IMR-90 (cell line): ENCODE results near the gene TCOF1. TPM values are rescaled to one million over a fixed set of nuclear protein-coding genes. Genes with fewer than 3 reads are reported as not detected.

Experiments used
- ATAC-seq: fragments of 200-7000 bp; cut with Tn5 transposase; 2 replicates; pipeline ENCODE4 v1.9.1; 2020; ENCODE audit warnings: low read depth, mild to moderate bottlenecking, moderate library complexity
- BruUV-seq: library from RNA; stranded (reverse); fragments of 400-500 nt; replicated peaks from 2 replicates; lab custom pipeline; 2021; lab: Mats Ljungman, UMichigan
- CTCF ChIA-PET: fragments of 300-600 bp; formaldehyde crosslinking; extraction: SDS; loops from one replicate; lab custom pipeline; 2021; ENCODE audit warnings: antibody characterized with exemption; lab: Yijun Ruan, JAX
- POLR2A ChIA-PET: fragments of 300-600 bp; sonication (Branson Sonifier 250); formaldehyde crosslinking; loops from one replicate; lab custom pipeline; 2022; ENCODE audit warnings: antibody characterized with exemption; ENCODE audit not compliant: unreplicated experiment; lab: Charles Lee
- DNase-seq: peaks from one replicate; pipeline ENCODE4 v3.0.0; 2013
- H2AFZ ChIP-seq: replicated peaks from 2 replicates; pipeline ENCODE3; 2013; ENCODE audit warnings: low read length, mild to moderate bottlenecking; ENCODE audit not compliant: poor library complexity
- H2AK5ac ChIP-seq: 2 replicates; pipeline ENCODE4 v1.6.1; 2013; ENCODE audit warnings: low read depth, low read length, inconsistent platforms
- H2AK9ac ChIP-seq: replicated peaks from 2 replicates; pipeline ENCODE3; 2013; ENCODE audit warnings: mild to moderate bottlenecking, low read depth, low read length, moderate library complexity; ENCODE audit not compliant: poor library complexity
- H2BK120ac ChIP-seq: 2 replicates; pipeline ENCODE4 v1.6.1; 2013; ENCODE audit warnings: low read depth, low read length, inconsistent platforms
- H2BK15ac ChIP-seq: 3 replicates; pipeline ENCODE4 v1.6.1; 2013; ENCODE audit warnings: low read depth, low read length, inconsistent platforms
- H2BK20ac ChIP-seq: 2 replicates; pipeline ENCODE4 v1.6.1; 2013; ENCODE audit warnings: low read depth, mild to moderate bottlenecking, inconsistent platforms, low read length, moderate library complexity
- H2BK5ac ChIP-seq: 2 replicates; pipeline ENCODE4 v1.6.1; 2013; ENCODE audit warnings: mild to moderate bottlenecking, low read depth, low read length, inconsistent platforms; ENCODE audit not compliant: poor library complexity, severe bottlenecking
- H3K14ac ChIP-seq: replicated peaks from 2 replicates; pipeline ENCODE4 v1.6.1; 2013; ENCODE audit warnings: low read depth, low read length, inconsistent platforms
- H3K18ac ChIP-seq: 2 replicates; pipeline ENCODE4 v1.6.1; 2013; ENCODE audit warnings: low read depth, low read length, control low read depth
- H3K23ac ChIP-seq: 2 replicates; pipeline ENCODE4 v1.6.1; 2013; ENCODE audit warnings: low read depth, low read length, inconsistent platforms
- H3K27ac ChIP-seq: 2 replicates; pipeline ENCODE4 v1.5.1; 2013; ENCODE audit warnings: mild to moderate bottlenecking, control low read depth, low read length; ENCODE audit not compliant: insufficient read depth
- H3K27me3 ChIP-seq: 2 replicates; pipeline ENCODE4 v1.6.1; 2013; ENCODE audit warnings: low read length; ENCODE audit not compliant: control insufficient read depth, insufficient read depth
- H3K36me3 ChIP-seq: 2 replicates; pipeline ENCODE4 v1.6.1; 2013; ENCODE audit warnings: low read length, mixed read lengths; ENCODE audit not compliant: control insufficient read depth, insufficient read depth
- H3K4ac ChIP-seq: 2 replicates; pipeline ENCODE4 v1.6.1; 2013; ENCODE audit warnings: low read depth, low read length, inconsistent platforms
- H3K4me1 ChIP-seq: 2 replicates; pipeline ENCODE4 v1.6.1; 2013; ENCODE audit warnings: low read length, mixed read lengths; ENCODE audit not compliant: control insufficient read depth, insufficient read depth
- H3K4me2 ChIP-seq: 2 replicates; pipeline ENCODE4 v1.6.1; 2013; ENCODE audit warnings: low read depth, mild to moderate bottlenecking, control low read depth, low read length, moderate library complexity
- H3K4me3 ChIP-seq: 2 replicates; pipeline ENCODE4 v1.5.1; 2013; ENCODE audit warnings: low read depth, mild to moderate bottlenecking, control low read depth, low read length, moderate library complexity; ENCODE audit not compliant: insufficient read depth
- H3K56ac ChIP-seq: 2 replicates; pipeline ENCODE4 v1.6.1; 2013; ENCODE audit warnings: low read length, inconsistent platforms; ENCODE audit not compliant: insufficient read depth; ENCODE audit errors: extremely low read depth
- H3K79me1 ChIP-seq, 2 experiments: 2 replicates each; pipeline ENCODE4 v1.6.1; 2013; ENCODE audit warnings: low read length in 2 of 2, inconsistent platforms in 1 of 2, low read depth in 1 of 2
- H3K9ac ChIP-seq: 2 replicates; pipeline ENCODE4 v1.6.1; 2013; ENCODE audit warnings: low read depth, low read length, control low read depth
- H3K9me1 ChIP-seq: 2 replicates; pipeline ENCODE4 v1.6.1; 2013; ENCODE audit warnings: low read length, inconsistent platforms; ENCODE audit not compliant: insufficient read depth
- H3K9me3 ChIP-seq: 2 replicates; pipeline ENCODE4 v1.6.1; 2013; ENCODE audit warnings: low read length; ENCODE audit not compliant: control insufficient read depth, insufficient read depth
- H4K20me1 ChIP-seq: 2 replicates; pipeline ENCODE4 v1.6.1; 2013; ENCODE audit warnings: low read length, inconsistent platforms; ENCODE audit not compliant: insufficient read depth
- H4K5ac ChIP-seq: 2 replicates; pipeline ENCODE4 v1.6.1; 2013; ENCODE audit warnings: mild to moderate bottlenecking, low read depth, low read length, control low read depth
- H4K8ac ChIP-seq, 2 experiments: 2 replicates each; pipeline ENCODE4 v1.6.1; 2013; ENCODE audit warnings: low read depth in 2 of 2, low read length in 2 of 2, control low read depth in 1 of 2, inconsistent platforms in 1 of 2
- H4K91ac ChIP-seq: 2 replicates; pipeline ENCODE4 v1.6.1; 2013; ENCODE audit warnings: low read depth, low read length, inconsistent platforms; ENCODE audit not compliant: insufficient read depth
- NFE2L2 ChIP-seq: fragments of 150-350 bp; IDR thresholded peaks from 2 replicates; pipeline ENCODE4 v1.6.1; 2016; ENCODE audit warnings: low read depth, mild to moderate bottlenecking, low read length
- RAD21 ChIP-seq: IDR thresholded peaks from 2 replicates; pipeline ENCODE4 v1.6.1; 2012; ENCODE audit warnings: low read length, improper control_type of control experiment
- RFX5 ChIP-seq: IDR thresholded peaks from 2 replicates; pipeline ENCODE4 v1.8.0; 2012; ENCODE audit warnings: low read depth, mild to moderate bottlenecking, low read length, moderate library complexity
- WGBS, 2 experiments: methylation state at CpG; one replicate each; pipeline versions ENCODE4 v1.1.5 to v1.1.7; 2013; ENCODE audit warnings: missing lambda C conversion rate in 2 of 2; ENCODE audit not compliant: insufficient read length in 1 of 2; ENCODE audit errors: extremely low coverage in 2 of 2; 5-methylcytosine and 5-hydroxymethylcytosine counted together
- dilution Hi-C: fragments of 300-500 bp; cut with HindIII; formaldehyde crosslinking; loops from one replicate; pipeline ENCODE4 v1.14.3; 2018; ENCODE audit warnings: low sequenced_read_pairs; ENCODE audit not compliant: unreplicated experiment
- in situ Hi-C: fragments of 300-500 bp; cut with MboI; formaldehyde crosslinking; loops from 3 replicates; pipeline ENCODE4 v1.14.3; 2019; ENCODE audit warnings: low sequenced_read_pairs, inconsistent platforms, mixed read lengths
- intact Hi-C: fragments of 100-400 bp; cut with micrococcal nuclease; formaldehyde crosslinking; loops from 2 replicates; pipeline ENCODE4 v1.10.0; 2022
- polyA plus RNA-seq, 3 experiments: library from polyadenylated mRNA; depleted of rRNA; stranded (reverse); fragments of >200 nt; gene quantifications; 2 replicates each; pipeline ENCODE4 v1.2.3, GENCODE V29; 2012; ENCODE audit warnings: low replicate concordance in 1 of 3
- total RNA-seq: library from RNA; depleted of rRNA; stranded (reverse); fragments of >200 nt; gene quantifications from 2 replicates; pipeline ENCODE4 v1.2.3, GENCODE V29; 2012

Gene TCOF1
- total and polyA plus RNA-seq, 2 of the 4 experiments (the other 2 are of a cell fraction): 18.2 to 19.7 TPM

GRCh38 chr5:150412319-150413175 lies 55.0 kb downstream of the TCOF1 start, which contains the start of gene CD74:
CD74 (minus strand) TSS chr5:150412910; CDS start chr5:150412749, 161 bp downstream.
- H3K4ac ChIP-seq: no peak within 1 kb of the TSS
- ChIA-PET CTCF (no interaction called here), POLR2A (no interaction called here)
- no peaks in the 10 kb centered on the region for H4K20me1 ChIP-seq
- H4K5ac ChIP-seq: no peak within 1 kb of the TSS
- dilution Hi-C loops (no loop called here), in situ Hi-C loops (no loop called here), intact Hi-C loops (no loop called here)
- ATAC-seq: no peak
- TF ChIP-seq RFX5 (peak; percentile 98), RAD21 (no peak), NFE2L2 (no peak)
- H3K9ac ChIP-seq: no peak within 1 kb of the TSS
- H3K27me3 ChIP-seq: 0 out of 2 replicates have a peak, but pooled peaks cover 1% of the 10 kb centered on the region
- WGBS, 2 experiments: 49% methylated on average over 9 of the region's 20 CpGs; no CpG with 5 or more reads in 1 of the 2 experiments
- 0 out of 2 replicates have a peak within 1 kb of the TSS, but pooled peaks have one; percentile 14 for H2BK120ac ChIP-seq
- peak within 1 kb of the TSS; percentile 79 for H2AFZ ChIP-seq
- H3K79me1 ChIP-seq: no peaks in the 10 kb centered on the region
- no peak within 1 kb of the TSS for H4K8ac ChIP-seq
- no peak within 1 kb of the TSS for H2BK15ac ChIP-seq
- no peak within 1 kb of the TSS for H3K4me3 ChIP-seq
- peak; percentile 20 for DNase-seq
- peaks cover 3% of the 10 kb centered on the region; the same call in 1 of the 2 replicates for H3K9me1 ChIP-seq
- H3K18ac ChIP-seq: no peak within 1 kb of the TSS
- no peaks in the 10 kb centered on the region for H3K36me3 ChIP-seq
- no peak within 1 kb of the TSS for H2BK20ac ChIP-seq
- peak within 1 kb of the TSS; percentile 61 for H2AK9ac ChIP-seq
- no peak within 1 kb of the TSS for H3K4me2 ChIP-seq
- no peak within 1 kb of the TSS for H2AK5ac ChIP-seq
- no peaks in the 10 kb centered on the region for H3K9me3 ChIP-seq
- no peak within 1 kb of the TSS for H2BK5ac ChIP-seq
- no peak within 1 kb of the TSS; the same call in 1 of the 2 replicates for H3K14ac ChIP-seq
- H3K23ac ChIP-seq: no peak within 1 kb of the TSS
- H4K91ac ChIP-seq: no peak within 1 kb of the TSS
- H3K56ac ChIP-seq: no peak within 1 kb of the TSS
- no peaks in the 10 kb centered on the region for H3K4me1 ChIP-seq
- H3K27ac ChIP-seq: no peak within 1 kb of the TSS
- no TSS peak for BruUV-seq
